Hematopoietic multipotent progenitor cell treated with erythropoietin and hydrocortisone succinate and interleukin-3 and kit ligand, for 4 days (in vitro differentiated cells): Measurements from ENCODE around the gene TFRC.

Experiments
- DNase-seq: peaks from one replicate; pipeline ENCODE4 v3.0.0-alpha.2; 2015

TFRC gene

GRCh38 chr3:196081834-196082618 is at the start of gene TFRC:
TSS of gene TFRC (minus strand) at chr3:196082090. CDS start at chr3:196077099, 4,991 bp downstream.
- peak; percentile 99 for DNase-seq

DNA sequence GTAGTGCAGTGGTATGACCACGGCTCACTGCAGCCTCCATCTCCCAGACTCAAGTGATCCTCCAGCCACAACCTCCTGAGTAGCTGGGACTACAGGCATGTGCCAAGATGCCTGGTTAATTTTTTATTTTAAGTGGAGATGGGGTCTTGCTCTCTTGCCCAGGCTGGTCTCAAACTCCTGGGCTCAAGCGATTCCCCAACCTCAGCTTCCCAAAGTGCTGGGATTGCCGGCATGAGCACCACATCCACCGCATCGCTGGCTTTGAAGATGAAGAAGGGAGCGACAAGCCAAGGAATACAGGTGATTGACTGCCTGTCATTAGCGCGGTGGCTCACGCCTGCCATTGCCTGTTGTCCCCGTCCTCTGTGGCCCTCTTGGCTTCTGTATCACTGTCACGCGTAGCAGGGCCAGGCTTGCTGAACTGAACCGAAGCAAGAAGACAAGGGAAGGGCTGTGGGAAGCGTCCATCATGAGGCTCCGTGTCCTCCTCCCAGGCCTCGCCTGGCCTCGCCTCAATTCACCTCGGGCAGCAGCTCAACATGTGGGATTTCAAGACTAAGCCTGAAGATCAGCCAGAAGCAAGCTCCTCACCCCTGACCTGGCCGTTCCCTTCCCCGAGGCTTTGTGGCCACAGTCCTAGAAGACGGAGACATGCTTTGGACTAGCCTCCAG is 46.4 kb upstream of the TFRC start:
- no peak for DNase-seq

GRCh38 chr3:196127308-196128040 is 45.6 kb upstream of the TFRC start:
- DNase-seq: peak; percentile 94

GRCh38 chr3:196124608-196125007 is 42.7 kb upstream of the TFRC start:
- DNase-seq: peak; percentile 25

DNA sequence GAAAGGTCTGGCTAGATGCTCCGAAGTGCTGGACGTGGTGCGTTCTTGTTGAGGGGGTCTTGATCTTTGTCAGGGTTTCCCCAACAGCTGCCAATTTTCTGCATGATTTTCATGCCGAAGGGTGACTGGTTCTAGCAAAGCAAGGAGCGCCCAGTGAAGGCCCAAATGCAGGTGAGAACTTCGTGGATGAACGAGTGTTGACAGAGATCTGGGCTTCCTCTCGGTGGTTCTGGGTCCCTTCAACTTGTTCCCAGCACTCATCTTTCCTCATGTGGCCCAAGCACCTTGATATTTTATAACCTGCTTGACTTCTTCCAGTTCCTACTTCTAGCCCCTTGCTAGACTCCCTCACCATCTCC is 40.8 kb upstream of the TFRC start:
- no peak for DNase-seq

GRCh38 chr3:196122021-196122687 is 40.3 kb upstream of the TFRC start:
- DNase-seq: peak; percentile 71

- DNase-seq: peak; percentile 29
Observed at GRCh38 chr3:196121066-196121465, 39.2 kb upstream of the TFRC start.

GRCh38 chr3:196120291-196120951 is 38.5 kb upstream of the TFRC start:
- peak; percentile 86 for DNase-seq

- peak; percentile 69 for DNase-seq
Observed at GRCh38 chr3:196117809-196118208, 35.9 kb upstream of the TFRC start.

DNA sequence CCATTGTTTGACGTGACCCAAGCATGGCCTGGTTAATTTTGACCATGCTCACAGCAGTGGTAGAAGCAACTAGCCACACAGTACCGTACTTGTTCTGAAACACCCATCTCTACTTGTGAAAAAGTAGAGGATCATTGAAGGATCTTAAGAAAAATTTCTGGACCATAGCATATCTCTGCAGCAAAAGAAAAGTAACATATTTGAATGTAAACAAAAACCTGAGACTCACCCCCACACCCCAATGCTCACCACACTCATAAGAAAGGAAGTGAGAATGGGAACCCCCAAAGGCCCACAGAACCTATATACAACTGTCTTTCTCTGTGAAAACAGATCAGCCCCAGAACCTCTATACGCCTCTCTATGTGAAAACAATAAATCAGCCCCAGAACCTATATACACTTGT is 33.8 kb upstream of the TFRC start:
- no peak for DNase-seq

DNA sequence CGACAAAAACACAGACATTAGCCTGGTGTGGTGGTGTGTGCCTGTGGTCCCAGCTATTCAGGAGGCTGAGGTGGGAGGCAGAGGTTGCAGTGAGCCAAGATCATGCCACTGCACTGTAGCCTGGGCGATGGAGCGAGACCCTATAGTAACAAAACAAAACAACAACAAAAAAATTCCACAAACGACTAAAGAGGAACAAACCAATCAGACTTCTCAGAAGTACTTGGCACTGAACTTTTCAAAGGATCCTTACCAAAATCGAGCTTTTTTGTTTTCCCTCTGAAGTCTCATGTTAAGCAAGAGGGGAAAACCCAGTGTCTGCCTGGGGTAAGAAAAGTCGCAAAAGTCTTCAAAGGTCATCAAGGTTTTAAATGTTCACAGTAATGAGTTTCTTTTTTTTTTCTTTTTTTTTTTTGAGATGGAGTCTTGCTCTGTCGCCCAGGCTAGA is 30.1 kb upstream of the TFRC start:
- DNase-seq: peak; percentile 30

GRCh38 chr3:196108075-196108743 is 26.3 kb upstream of the TFRC start:
- DNase-seq: peak; percentile 85

- peak; percentile 71 for DNase-seq
Observed at GRCh38 chr3:196104707-196105106, 22.8 kb upstream of the TFRC start.

GRCh38 chr3:196098365-196098980 is 16.6 kb upstream of the TFRC start:
- peak; percentile 48 for DNase-seq

DNA sequence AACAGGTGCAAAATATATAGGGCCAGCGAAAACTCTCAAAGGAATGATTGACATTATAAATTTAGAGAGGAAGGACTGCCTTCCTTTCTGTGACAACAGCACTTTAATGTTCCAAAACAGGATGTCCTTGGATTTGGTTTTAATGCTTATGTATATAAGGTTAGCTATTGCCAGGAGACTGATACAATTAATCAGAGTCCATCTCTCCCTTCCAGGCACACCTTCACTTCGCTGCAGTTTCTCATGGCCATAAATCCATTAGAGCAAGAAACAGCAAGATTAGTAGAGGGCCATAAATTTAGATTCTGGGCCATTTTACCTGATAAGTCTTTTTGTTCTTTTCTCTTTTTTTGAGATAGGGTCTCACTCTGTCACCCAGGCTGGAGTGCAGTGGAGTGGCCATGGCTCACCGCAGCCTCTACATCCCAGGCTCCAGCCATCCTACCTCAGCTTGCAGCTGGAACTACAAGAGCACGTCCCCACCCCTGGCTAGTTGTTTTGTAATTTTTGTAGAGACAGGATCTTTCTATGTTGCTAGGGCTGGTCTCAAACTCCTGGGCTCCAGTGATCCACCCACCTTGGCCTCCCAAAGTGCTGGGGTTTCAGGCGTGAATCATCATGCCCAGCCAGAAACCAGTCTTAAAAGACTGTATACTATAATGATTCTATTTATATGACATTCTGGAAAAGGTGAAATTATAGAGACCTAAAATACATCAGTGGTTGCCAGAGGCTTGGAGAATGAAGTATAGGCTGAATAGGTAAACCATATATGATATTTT is 15.7 kb upstream of the TFRC start:
- no peak for DNase-seq

- peak; percentile 78 for DNase-seq
Observed at GRCh38 chr3:196096382-196096953, 14.6 kb upstream of the TFRC start.

DNA sequence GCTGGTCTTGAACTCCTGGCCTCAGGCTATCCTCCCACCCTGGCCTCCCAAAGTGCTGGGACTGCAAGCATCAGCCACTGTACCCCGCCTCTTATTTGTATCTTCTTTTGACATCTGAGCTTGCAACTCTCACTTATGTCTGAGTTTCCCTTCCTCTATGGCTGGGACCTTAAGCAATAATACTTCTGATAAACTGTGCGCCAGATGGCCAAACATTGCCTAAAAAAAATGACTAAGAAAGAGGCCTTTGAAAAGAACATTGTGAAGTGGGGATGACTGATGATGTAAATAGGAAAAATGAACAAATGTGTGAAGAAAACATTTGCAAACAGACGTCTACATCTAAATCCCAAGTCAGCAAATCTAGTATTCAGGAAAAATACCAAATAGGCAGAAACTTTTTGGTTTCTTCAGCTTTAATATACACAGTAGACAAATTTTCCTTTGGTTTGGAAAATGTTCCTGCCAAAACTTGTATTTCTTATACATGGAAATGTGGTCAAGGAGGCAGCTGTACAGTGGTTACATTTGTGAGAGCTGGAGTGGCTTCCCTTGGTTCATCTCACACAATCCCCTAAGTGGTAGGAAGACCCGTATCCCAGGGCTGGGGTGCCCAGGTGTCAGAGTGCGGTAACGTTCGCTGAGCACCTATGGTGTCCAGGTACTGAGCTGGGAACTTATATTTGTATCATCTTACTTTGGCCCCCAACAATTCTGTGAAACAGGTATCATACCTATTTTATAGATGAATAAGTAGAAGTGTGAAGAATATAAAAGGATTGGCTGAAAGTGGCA is 11.6 kb upstream of the TFRC start:
- DNase-seq: peak; percentile 82

DNA sequence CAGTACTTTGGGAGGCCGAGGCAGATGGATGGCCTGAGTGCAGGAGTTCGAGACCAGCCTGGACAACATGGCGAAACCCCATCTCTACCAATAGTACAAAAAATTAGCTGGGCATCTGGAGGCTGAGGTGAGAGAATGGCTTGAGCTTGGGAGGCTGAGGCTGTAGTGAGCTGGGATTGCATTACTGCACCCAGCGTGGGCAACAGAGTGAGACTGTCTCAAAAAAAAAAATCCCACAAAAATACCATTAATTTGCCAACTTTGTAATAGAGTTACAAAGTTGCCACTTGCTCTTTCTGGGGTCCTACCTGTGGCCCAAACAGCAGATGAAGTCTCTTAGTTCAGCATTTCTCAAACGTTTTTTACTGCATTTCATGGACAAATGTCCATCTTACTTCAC is 6.0 kb upstream of the TFRC start:
- no peak for DNase-seq

- DNase-seq: no peak
Observed at GRCh38 chr3:196082619-196082971, 705 bp upstream of the TFRC start.
